PFSK-1 (cell line): ENCODE measurements around the gene CDC42EP3.

ENCODE experiments used
- FOXP2 ChIP-seq: optimal IDR thresholded peaks from 2 replicates; pipeline ENCODE3; 2011; ENCODE audit warnings: borderline replicate concordance, control low read depth, inconsistent platforms; ENCODE audit not compliant: insufficient read depth; ENCODE audit errors: extremely low read length, extremely low read depth
- POLR2AphosphoS5 ChIP-seq: IDR thresholded peaks from 2 replicates; pipeline ENCODE4 v1.6.1; 2012; ENCODE audit warnings: low read depth, mild to moderate bottlenecking, control low read depth, low read length, moderate library complexity
- REST ChIP-seq, 2 experiments: IDR thresholded peaks; 2 replicates each; pipeline versions ENCODE4 v1.6.1 to v1.8.0; 2011 to 2012; ENCODE audit warnings: low read depth in 2 of 2, low read length in 2 of 2, control low read depth in 1 of 2, inconsistent platforms in 1 of 2, mild to moderate bottlenecking in 1 of 2, moderate library complexity in 1 of 2; ENCODE audit not compliant: insufficient read depth in 1 of 2
- SIN3A ChIP-seq: IDR thresholded peaks from 2 replicates; pipeline ENCODE4 v1.6.1; 2012; ENCODE audit warnings: mild to moderate bottlenecking, low read length, moderate library complexity, borderline replicate concordance; ENCODE audit not compliant: insufficient read depth
- TAF1 ChIP-seq: IDR thresholded peaks from 2 replicates; pipeline ENCODE4 v1.6.1; 2012; ENCODE audit warnings: low read length, control low read depth, borderline replicate concordance; ENCODE audit not compliant: insufficient read depth

Gene CDC42EP3

GRCh38 chr2:37604716-37605115, 66.7 kb downstream of the CDC42EP3 start:
- TF ChIP-seq SIN3A (no peak), REST (IDR thresholded peaks at IDR 0.05; ENCODE audit: insufficient read depth in 1 of 2, low read depth in 2 of 2, low read length in 2 of 2) (no peak), POLR2AphosphoS5 (no peak), TAF1 (no peak), FOXP2 (no peak)

GRCh38 chr2:37602702-37603101, 68.7 kb downstream of the CDC42EP3 start:
- no peak for TF ChIP-seq REST (IDR thresholded peaks at IDR 0.05; ENCODE audit: insufficient read depth in 1 of 2, low read depth in 2 of 2, low read length in 2 of 2)
- TF ChIP-seq FOXP2, result no peak
- TF ChIP-seq TAF1, result no peak
- no peak for TF ChIP-seq SIN3A
- TF ChIP-seq POLR2AphosphoS5, result no peak

GRCh38 chr2:37602040-37602439, 69.4 kb downstream of the CDC42EP3 start:
- TF ChIP-seq POLR2AphosphoS5 (no peak), FOXP2 (no peak), REST (IDR thresholded peaks at IDR 0.05; ENCODE audit: insufficient read depth in 1 of 2, low read depth in 2 of 2, low read length in 2 of 2) (no peak), SIN3A (no peak), TAF1 (no peak)

GRCh38 chr2:37601569-37601968, 69.9 kb downstream of the CDC42EP3 start:
- TF ChIP-seq SIN3A (no peak), REST (IDR thresholded peaks at IDR 0.05; ENCODE audit: insufficient read depth in 1 of 2, low read depth in 2 of 2, low read length in 2 of 2) (no peak), POLR2AphosphoS5 (no peak), FOXP2 (no peak), TAF1 (no peak)

GRCh38 chr2:37600735-37601134, 70.7 kb downstream of the CDC42EP3 start:
- no peak for TF ChIP-seq TAF1
- TF ChIP-seq REST (IDR thresholded peaks at IDR 0.05; ENCODE audit: insufficient read depth in 1 of 2, low read depth in 2 of 2, low read length in 2 of 2), result no peak
- no peak for TF ChIP-seq SIN3A
- TF ChIP-seq FOXP2, result no peak
- TF ChIP-seq POLR2AphosphoS5, result no peak
